SK-N-SH (cell line): Measurements from ENCODE around the gene KANSL2. TPM values are rescaled to one million over a fixed set of nuclear protein-coding genes. Genes with fewer than 3 reads are reported as not detected.

Experiments
- CTCF ChIA-PET: fragments of 300-600, 350-600 bp; formaldehyde crosslinking; extraction: SDS; loops from one replicate; lab custom pipeline; 2021; lab: Yijun Ruan, JAX
- POLR2A ChIA-PET: fragments of 350-600 bp; sonication (Branson Sonifier 250); formaldehyde crosslinking; extraction: SDS; loops from one replicate; lab custom pipeline; 2020; ENCODE audit warnings: antibody characterized with exemption, inconsistent platforms; lab: Yijun Ruan, JAX
- DNase-seq: peaks from one replicate; pipeline ENCODE4 v3.0.0; 2012
- H2AFZ ChIP-seq: fragments of 200-600 bp; sonication (generic); 2 replicates; pipeline ENCODE4 v1.8.1; 2016; ENCODE audit warnings: antibody characterized with exemption, mild to moderate bottlenecking, low read depth
- H3F3A ChIP-seq: fragments of 200-600 bp; sonication (generic); replicated peaks from 2 replicates; pipeline ENCODE3; 2016; ENCODE audit warnings: antibody characterized with exemption, mild to moderate bottlenecking; ENCODE audit not compliant: insufficient read depth
- H3K27ac ChIP-seq, 2 experiments: fragments of 200-500 bp in 1 of 2; fragments of 200-600 bp in 1 of 2; sonication (Bioruptor generic) in 1 of 2; sonication (generic), shearing (Covaris generic) in 1 of 2; 2 replicates each; pipeline versions ENCODE4 v1.5.1 to v1.6.1; 2014 to 2016; ENCODE audit warnings: low read depth in 2 of 2, inconsistent platforms in 1 of 2, low read length in 1 of 2, mild to moderate bottlenecking in 1 of 2, mixed read lengths in 1 of 2
- H3K27me3 ChIP-seq: fragments of 200-600 bp; sonication (generic), shearing (Covaris generic); 2 replicates; pipeline ENCODE4 v1.6.1; 2016; ENCODE audit warnings: mixed run types; ENCODE audit not compliant: insufficient read depth
- H3K36me3 ChIP-seq, 2 experiments: fragments of 200-500 bp in 1 of 2; fragments of 200-600 bp in 1 of 2; sonication (Bioruptor generic) in 1 of 2; sonication (generic) in 1 of 2; replicated peaks in 1 of 2; 2 replicates each; pipeline versions ENCODE3 to v1.5.1; 2014 to 2016; ENCODE audit warnings: low read length in 1 of 2, mild to moderate bottlenecking in 1 of 2; ENCODE audit not compliant: insufficient read depth in 2 of 2, control insufficient read depth in 1 of 2
- H3K4me1 ChIP-seq, 2 experiments: fragments of 200-500 bp in 1 of 2; fragments of 200-600 bp in 1 of 2; sonication (Bioruptor generic) in 1 of 2; sonication (generic), shearing (Covaris generic) in 1 of 2; 2 replicates each; pipeline versions ENCODE4 v1.5.1 to v1.6.1; 2014 to 2016; ENCODE audit warnings: low read depth in 1 of 2, low read length in 1 of 2, mixed run types in 1 of 2; ENCODE audit not compliant: insufficient read depth in 2 of 2, control insufficient read depth in 1 of 2
- H3K4me2 ChIP-seq: fragments of 200-600 bp; sonication (generic), shearing (Covaris generic); 2 replicates; pipeline ENCODE4 v1.6.1; 2017; ENCODE audit warnings: mixed run types
- H3K4me3 ChIP-seq, 2 experiments: fragments of 200-500 bp in 1 of 2; fragments of 200-600 bp in 1 of 2; sonication (Bioruptor generic) in 1 of 2; sonication (generic), shearing (Covaris generic) in 1 of 2; 2 replicates each; pipeline versions ENCODE4 v1.5.1 to v1.8.1; 2014 to 2016; ENCODE audit warnings: low read depth in 2 of 2, inconsistent platforms in 1 of 2, low read length in 1 of 2, mild to moderate bottlenecking in 1 of 2, mixed read lengths in 1 of 2, moderate library complexity in 1 of 2
- H3K79me2 ChIP-seq: fragments of 200-600 bp; sonication (generic); 2 replicates; pipeline ENCODE4 v1.8.1; 2017; ENCODE audit warnings: mild to moderate bottlenecking; ENCODE audit not compliant: insufficient read depth
- H3K9ac ChIP-seq: fragments of 200-600 bp; sonication (generic); 2 replicates; pipeline ENCODE4 v1.6.1; 2017; ENCODE audit warnings: mixed run types
- H3K9me2 ChIP-seq: fragments of 200-600 bp; sonication (generic); 2 replicates; pipeline ENCODE4 v1.6.1; 2017; ENCODE audit warnings: mixed run types
- H3K9me3 ChIP-seq: fragments of 200-600 bp; sonication (generic); 2 replicates; pipeline ENCODE4 v1.6.1; 2017; ENCODE audit warnings: mixed run types, mild to moderate bottlenecking, moderate library complexity
- H4K20me1 ChIP-seq: fragments of 200-600 bp; sonication (generic); 2 replicates; pipeline ENCODE4 v1.6.1; 2017; ENCODE audit warnings: mild to moderate bottlenecking, mixed run types; ENCODE audit not compliant: insufficient read depth
- CHD2 ChIP-seq: fragments of 150-350 bp; IDR thresholded peaks from 2 replicates; pipeline ENCODE4 v1.6.1; 2018; ENCODE audit warnings: low read length; ENCODE audit not compliant: partially characterized antibody
- ELF1 ChIP-seq: IDR thresholded peaks from 2 replicates; pipeline ENCODE4 v1.4.0; 2012
- EZH2phosphoT487 ChIP-seq: fragments of 200-600 bp; sonication (generic); IDR thresholded peaks from 2 replicates; pipeline ENCODE4 v1.6.1; 2017; ENCODE audit warnings: low read depth, mixed run types, mild to moderate bottlenecking, antibody characterized with exemption, moderate library complexity, borderline replicate concordance
- FOSL2 ChIP-seq: IDR thresholded peaks from 2 replicates; pipeline ENCODE4 v1.4.0; 2012; ENCODE audit warnings: low read depth, mild to moderate bottlenecking, moderate library complexity, borderline replicate concordance
- FOXM1 ChIP-seq: IDR thresholded peaks from 2 replicates; pipeline ENCODE4 v1.4.0; 2012; ENCODE audit warnings: low read depth, mild to moderate bottlenecking
- GATA2 ChIP-seq: sonication (generic); formaldehyde crosslinking; IDR thresholded peaks from 2 replicates; pipeline ENCODE4 v1.5.0; 2020; ENCODE audit warnings: mild to moderate bottlenecking, missing genetic modification reagents
- JUND ChIP-seq: IDR thresholded peaks from 2 replicates; pipeline ENCODE4 v1.4.0; 2012
- MAX ChIP-seq: IDR thresholded peaks from 2 replicates; pipeline ENCODE4 v1.4.0; 2012; ENCODE audit warnings: low read depth
- MEF2A ChIP-seq: IDR thresholded peaks from 2 replicates; pipeline ENCODE4 v1.4.0; 2012; ENCODE audit warnings: low read depth, borderline replicate concordance
- NFIC ChIP-seq: IDR thresholded peaks from 2 replicates; pipeline ENCODE4 v1.4.0; 2012; ENCODE audit warnings: borderline replicate concordance
- NRF1 ChIP-seq: IDR thresholded peaks from 2 replicates; pipeline ENCODE4 v1.6.1; 2012; ENCODE audit warnings: low read depth, mild to moderate bottlenecking, low read length
- POLR2AphosphoS5 ChIP-seq: IDR thresholded peaks from 2 replicates; pipeline ENCODE4 v1.6.1; 2012; ENCODE audit warnings: low read depth, low read length
- RCOR1 ChIP-seq: fragments of 150-350 bp; IDR thresholded peaks from 2 replicates; pipeline ENCODE4 v1.6.1; 2017; ENCODE audit warnings: antibody characterized with exemption, low read length
- RFX5 ChIP-seq: IDR thresholded peaks from 2 replicates; pipeline ENCODE4 v1.6.1; 2012; ENCODE audit warnings: mild to moderate bottlenecking, improper control_type of control experiment, low read length
- RXRA ChIP-seq: IDR thresholded peaks from 2 replicates; pipeline ENCODE4 v1.4.0; 2012; ENCODE audit warnings: low read depth, mild to moderate bottlenecking, borderline replicate concordance
- TEAD4 ChIP-seq: IDR thresholded peaks from 2 replicates; pipeline ENCODE4 v1.4.0; 2012; ENCODE audit warnings: mild to moderate bottlenecking, borderline replicate concordance; ENCODE audit not compliant: insufficient read depth
- USF1 ChIP-seq: IDR thresholded peaks from 2 replicates; pipeline ENCODE4 v1.4.0; 2012; ENCODE audit warnings: low read depth, borderline replicate concordance
- WGBS: methylation state at CpG from one replicate; pipeline ENCODE4 v1.1.6; 2017; ENCODE audit warnings: low lambda C conversion rate; 5-methylcytosine and 5-hydroxymethylcytosine counted together
- polyA plus RNA-seq, 3 experiments: library from polyadenylated mRNA; depleted of rRNA; stranded (reverse); fragments of >200 nt; gene quantifications; 2 replicates each; pipeline ENCODE4 v1.2.3, GENCODE V29; 2012
- TF ChIP-seq, protein P1 (sequence below): IDR thresholded peaks from 2 replicates; pipeline ENCODE4 v1.6.1; 2012; ENCODE audit warnings: mild to moderate bottlenecking, low read depth, low read length, moderate library complexity
- TF ChIP-seq, protein P2 (sequence below): IDR thresholded peaks from 2 replicates; pipeline ENCODE4; 2012
- TF ChIP-seq, protein P3 (sequence below): fragments of 150-350 bp; IDR thresholded peaks from 2 replicates; pipeline ENCODE4 v1.6.1; 2017; ENCODE audit warnings: antibody characterized with exemption, low read length, low read depth, borderline replicate concordance

Gene KANSL2
- polyA plus RNA-seq, 1 of the 3 experiments (the other 2 are of a cell fraction), result 32.8 TPM

DNA sequence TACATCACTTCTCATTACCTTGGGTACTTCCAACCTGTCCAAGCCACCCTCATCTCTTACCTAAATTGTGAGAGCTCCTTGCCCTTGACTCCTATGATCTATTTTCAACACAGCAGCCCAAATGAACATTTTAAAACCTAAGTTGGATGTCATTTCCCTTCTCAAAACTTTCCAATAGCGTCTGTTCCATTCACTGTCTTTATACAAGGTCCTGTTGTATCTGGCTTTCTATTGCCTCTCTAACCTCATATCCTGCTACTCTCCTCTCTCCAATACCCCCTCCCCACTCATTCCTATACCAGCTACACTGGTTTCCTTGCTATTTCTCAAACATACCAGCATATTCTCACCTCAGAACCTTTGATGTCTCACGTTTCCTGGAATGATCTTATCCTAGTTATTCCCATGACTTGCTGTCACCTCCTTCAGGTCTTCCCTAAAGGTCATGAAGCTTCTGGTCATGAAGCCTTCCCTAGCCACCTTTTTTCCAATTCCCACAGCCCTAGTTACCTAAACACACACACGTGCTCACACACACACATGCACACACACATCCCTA lies 4.1 kb upstream of the KANSL2 start:
- no peak overlapping the region for H3K27ac ChIP-seq
- no peak overlapping the region for H3K4me2 ChIP-seq
- peaks cover 23 to 29% of the 10 kb centered on the region in 2 experiments for H3K36me3 ChIP-seq
- POLR2A ChIA-PET, result no interaction called here
- DNase-seq, result no peak
- peaks cover 28% of the 10 kb centered on the region for H3F3A ChIP-seq
- no peak overlapping the region for H3K9ac ChIP-seq
- H3K4me3 ChIP-seq, result no peak overlapping the region
- WGBS, result 54% methylated on average over 3 of the region's 3 CpGs
- H3K27me3 ChIP-seq, result no peaks in the 10 kb centered on the region
- H3K79me2 ChIP-seq, result peaks cover 19% of the 10 kb centered on the region
- TF ChIP-seq FOXM1 (no peak), NFIC (no peak), CHD2 (no peak), POLR2AphosphoS5 (no peak), RXRA (no peak), NRF1 (no peak)
- TF ChIP-seq, protein P1, sequence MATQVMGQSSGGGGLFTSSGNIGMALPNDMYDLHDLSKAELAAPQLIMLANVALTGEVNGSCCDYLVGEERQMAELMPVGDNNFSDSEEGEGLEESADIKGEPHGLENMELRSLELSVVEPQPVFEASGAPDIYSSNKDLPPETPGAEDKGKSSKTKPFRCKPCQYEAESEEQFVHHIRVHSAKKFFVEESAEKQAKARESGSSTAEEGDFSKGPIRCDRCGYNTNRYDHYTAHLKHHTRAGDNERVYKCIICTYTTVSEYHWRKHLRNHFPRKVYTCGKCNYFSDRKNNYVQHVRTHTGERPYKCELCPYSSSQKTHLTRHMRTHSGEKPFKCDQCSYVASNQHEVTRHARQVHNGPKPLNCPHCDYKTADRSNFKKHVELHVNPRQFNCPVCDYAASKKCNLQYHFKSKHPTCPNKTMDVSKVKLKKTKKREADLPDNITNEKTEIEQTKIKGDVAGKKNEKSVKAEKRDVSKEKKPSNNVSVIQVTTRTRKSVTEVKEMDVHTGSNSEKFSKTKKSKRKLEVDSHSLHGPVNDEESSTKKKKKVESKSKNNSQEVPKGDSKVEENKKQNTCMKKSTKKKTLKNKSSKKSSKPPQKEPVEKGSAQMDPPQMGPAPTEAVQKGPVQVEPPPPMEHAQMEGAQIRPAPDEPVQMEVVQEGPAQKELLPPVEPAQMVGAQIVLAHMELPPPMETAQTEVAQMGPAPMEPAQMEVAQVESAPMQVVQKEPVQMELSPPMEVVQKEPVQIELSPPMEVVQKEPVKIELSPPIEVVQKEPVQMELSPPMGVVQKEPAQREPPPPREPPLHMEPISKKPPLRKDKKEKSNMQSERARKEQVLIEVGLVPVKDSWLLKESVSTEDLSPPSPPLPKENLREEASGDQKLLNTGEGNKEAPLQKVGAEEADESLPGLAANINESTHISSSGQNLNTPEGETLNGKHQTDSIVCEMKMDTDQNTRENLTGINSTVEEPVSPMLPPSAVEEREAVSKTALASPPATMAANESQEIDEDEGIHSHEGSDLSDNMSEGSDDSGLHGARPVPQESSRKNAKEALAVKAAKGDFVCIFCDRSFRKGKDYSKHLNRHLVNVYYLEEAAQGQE, result no peak
- TF ChIP-seq, protein P2, sequence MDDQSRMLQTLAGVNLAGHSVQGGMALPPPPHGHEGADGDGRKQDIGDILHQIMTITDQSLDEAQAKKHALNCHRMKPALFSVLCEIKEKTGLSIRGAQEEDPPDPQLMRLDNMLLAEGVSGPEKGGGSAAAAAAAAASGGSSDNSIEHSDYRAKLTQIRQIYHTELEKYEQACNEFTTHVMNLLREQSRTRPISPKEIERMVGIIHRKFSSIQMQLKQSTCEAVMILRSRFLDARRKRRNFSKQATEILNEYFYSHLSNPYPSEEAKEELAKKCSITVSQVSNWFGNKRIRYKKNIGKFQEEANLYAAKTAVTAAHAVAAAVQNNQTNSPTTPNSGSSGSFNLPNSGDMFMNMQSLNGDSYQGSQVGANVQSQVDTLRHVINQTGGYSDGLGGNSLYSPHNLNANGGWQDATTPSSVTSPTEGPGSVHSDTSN, result no peak
- TF ChIP-seq, all 33 proteins: peak for 0
- H3K4me1 ChIP-seq, result no peaks in the 10 kb centered on the region
- H2AFZ ChIP-seq, result no peak overlapping the region
- H3K9me3 ChIP-seq, result no peaks in the 10 kb centered on the region
- peaks cover 11% of the 10 kb centered on the region for H4K20me1 ChIP-seq
- no peaks in the 10 kb centered on the region for H3K9me2 ChIP-seq
- CTCF ChIA-PET, result no interaction called here

- Histone ChIP-seq H3K4me2 (no peak overlapping the region), H3K36me3 (peaks cover 19% of the 10 kb centered on the region in 2 experiments), H3K27me3 (no peaks in the 10 kb centered on the region), H3K4me3 (no peak overlapping the region), H3K9ac (no peak overlapping the region), H3K27ac (no peak overlapping the region), H3F3A (peaks cover 12% of the 10 kb centered on the region), H3K9me3 (no peaks in the 10 kb centered on the region), H4K20me1 (peaks cover 18% of the 10 kb centered on the region), H3K9me2 (no peaks in the 10 kb centered on the region), H3K4me1 (peaks cover 13 to 17% of the 10 kb centered on the region in 2 experiments; a peak in 3 of 4 replicates), H3K79me2 (peaks cover 35% of the 10 kb centered on the region), H2AFZ (no peak overlapping the region)
- TF ChIP-seq TEAD4 (no peak), JUND (no peak), USF1 (no peak), EZH2phosphoT487 (no peak), RCOR1 (no peak), POLR2AphosphoS5 (no peak), CHD2 (no peak), FOSL2 (no peak), MEF2A (no peak), ELF1 (no peak), GATA2 (CRISPR knock-in tag) (no peak), RFX5 (no peak), MAX (no peak), NFIC (no peak)
- TF ChIP-seq, protein P3, sequence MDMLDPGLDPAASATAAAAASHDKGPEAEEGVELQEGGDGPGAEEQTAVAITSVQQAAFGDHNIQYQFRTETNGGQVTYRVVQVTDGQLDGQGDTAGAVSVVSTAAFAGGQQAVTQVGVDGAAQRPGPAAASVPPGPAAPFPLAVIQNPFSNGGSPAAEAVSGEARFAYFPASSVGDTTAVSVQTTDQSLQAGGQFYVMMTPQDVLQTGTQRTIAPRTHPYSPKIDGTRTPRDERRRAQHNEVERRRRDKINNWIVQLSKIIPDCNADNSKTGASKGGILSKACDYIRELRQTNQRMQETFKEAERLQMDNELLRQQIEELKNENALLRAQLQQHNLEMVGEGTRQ, result no peak
- CTCF ChIA-PET, result interaction anchor here (0.7 to 1.8 kb wide), 3 partner anchors 9 to 131 kb away, joined by 3 to 6 read pairs (median 4); no protein-coding TSS in a partner anchor
- POLR2A ChIA-PET, result no interaction called here
- DNase-seq, result no peak
- 56% methylated on average over 4 of the region's 4 CpGs for WGBS
Observed at GRCh38 chr12:48683534-48683933, 1.5 kb upstream of the KANSL2 start.
